ENCODE data around the gene PKN2. TPM values are rescaled to one million over a fixed set of nuclear protein-coding genes. Genes with fewer than 3 reads are reported as not detected.

The PKN2 gene
- total and polyA plus RNA-seq, 2 experiments from 2014 or later = 14.6 to 29.4 TPM

DNA sequence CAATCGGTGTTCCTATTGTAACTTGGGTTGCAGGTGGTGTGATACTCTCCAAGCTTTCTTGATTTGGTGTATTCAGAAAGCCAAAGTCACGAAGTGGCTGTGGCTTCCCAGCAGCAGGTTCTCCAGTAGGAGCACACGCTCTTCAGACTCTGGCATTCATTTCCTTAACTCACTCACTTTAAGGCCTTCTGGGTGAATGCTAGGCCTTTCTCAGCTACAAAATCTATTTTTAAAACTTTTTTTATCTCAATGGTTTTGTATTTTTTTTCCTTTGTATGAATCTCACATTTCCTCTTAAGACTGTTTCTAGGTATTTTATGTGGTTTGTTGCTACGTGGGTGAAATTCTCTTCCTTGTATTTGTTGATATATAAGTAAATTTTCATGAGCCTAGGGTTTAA, 22.9 kb upstream of the PKN2 start (continued):
- TF ChIP-seq ZNF114 (CRISPR knock-in tag; IDR thresholded peaks at IDR 0.05) (no peak), EZH2phosphoT487 (IDR thresholded peaks at IDR 0.05; ENCODE audit: unreplicated experiment) (no peak)
- TF ChIP-seq, protein P1, sequence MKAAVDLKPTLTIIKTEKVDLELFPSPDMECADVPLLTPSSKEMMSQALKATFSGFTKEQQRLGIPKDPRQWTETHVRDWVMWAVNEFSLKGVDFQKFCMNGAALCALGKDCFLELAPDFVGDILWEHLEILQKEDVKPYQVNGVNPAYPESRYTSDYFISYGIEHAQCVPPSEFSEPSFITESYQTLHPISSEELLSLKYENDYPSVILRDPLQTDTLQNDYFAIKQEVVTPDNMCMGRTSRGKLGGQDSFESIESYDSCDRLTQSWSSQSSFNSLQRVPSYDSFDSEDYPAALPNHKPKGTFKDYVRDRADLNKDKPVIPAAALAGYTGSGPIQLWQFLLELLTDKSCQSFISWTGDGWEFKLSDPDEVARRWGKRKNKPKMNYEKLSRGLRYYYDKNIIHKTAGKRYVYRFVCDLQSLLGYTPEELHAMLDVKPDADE (IDR thresholded peaks at IDR 0.05) = no peak

DNA sequence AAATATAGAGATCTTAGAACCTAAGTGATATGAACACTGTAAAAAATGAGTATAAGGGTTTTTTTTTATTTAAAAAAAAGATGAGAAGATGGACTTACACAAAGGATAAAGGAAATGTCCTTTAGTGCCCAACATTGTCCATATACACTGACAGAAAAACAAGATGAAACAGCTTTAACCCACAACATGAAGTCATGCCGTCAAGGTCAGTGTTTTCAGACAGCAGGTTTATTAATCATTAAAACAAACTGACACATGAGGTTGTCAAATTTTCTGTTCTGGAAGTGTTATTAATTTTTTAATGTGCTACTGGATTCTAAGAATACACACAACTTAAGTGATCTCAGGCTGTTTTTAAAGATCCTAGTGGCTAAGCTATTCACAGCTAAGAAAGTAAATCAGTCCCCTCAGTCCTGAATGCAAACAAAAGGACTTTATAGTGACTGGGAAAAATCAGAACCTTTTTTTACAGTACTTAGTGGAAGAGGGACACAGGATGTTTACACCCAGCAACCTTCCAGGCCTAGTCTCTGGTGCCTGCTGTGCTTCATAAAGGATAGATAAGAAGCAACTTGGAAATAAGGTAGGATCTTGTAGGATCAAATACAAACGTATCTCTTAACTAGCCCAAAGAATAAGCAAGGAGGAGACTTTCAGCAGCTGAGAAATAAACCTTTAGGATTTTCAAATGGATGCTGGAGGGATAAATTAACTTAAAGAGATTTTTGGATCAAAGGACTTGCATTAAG, 21.9 kb upstream of the PKN2 start:
- Histone ChIP-seq H3F3A (replicated peaks; ENCODE audit: low read depth) (no peaks in the 10 kb centered on the region), H3K27ac (ENCODE audit: low read depth) (no peak overlapping the region), H3K4me1 (ENCODE audit: insufficient read depth) (peaks cover 5% of the 10 kb centered on the region; the same call in 1 of the 2 replicates), H3K79me2 (replicated peaks; ENCODE audit: insufficient read depth) (no peaks in the 10 kb centered on the region), H3K9me2 (ENCODE audit: insufficient read depth) (no peaks in the 10 kb centered on the region), H3K27me3 (ENCODE audit: insufficient read depth) (no peaks in the 10 kb centered on the region), H3K36me3 (ENCODE audit: insufficient read depth) (no peaks in the 10 kb centered on the region), H3K4me3 (no peak overlapping the region), H4K20me1 (replicated peaks; ENCODE audit: insufficient read depth) (no peaks in the 10 kb centered on the region), H3K4me2 (no peak overlapping the region), H2AFZ (peak overlapping the region; percentile 3; the same call in 1 of the 2 replicates)
- no peak overlapping the region for H3K4me3 Mint-ChIP-seq
- peak; percentile 41 for DNase-seq (ENCODE audit: low spot score)
- peak overlapping the region; percentile 33 for H3K27ac Mint-ChIP-seq
- H3K4me1 Mint-ChIP-seq = peaks cover 19% of the 10 kb centered on the region
- H3K9me3 Mint-ChIP-seq = no peaks in the 10 kb centered on the region
- TF ChIP-seq, protein P2, sequence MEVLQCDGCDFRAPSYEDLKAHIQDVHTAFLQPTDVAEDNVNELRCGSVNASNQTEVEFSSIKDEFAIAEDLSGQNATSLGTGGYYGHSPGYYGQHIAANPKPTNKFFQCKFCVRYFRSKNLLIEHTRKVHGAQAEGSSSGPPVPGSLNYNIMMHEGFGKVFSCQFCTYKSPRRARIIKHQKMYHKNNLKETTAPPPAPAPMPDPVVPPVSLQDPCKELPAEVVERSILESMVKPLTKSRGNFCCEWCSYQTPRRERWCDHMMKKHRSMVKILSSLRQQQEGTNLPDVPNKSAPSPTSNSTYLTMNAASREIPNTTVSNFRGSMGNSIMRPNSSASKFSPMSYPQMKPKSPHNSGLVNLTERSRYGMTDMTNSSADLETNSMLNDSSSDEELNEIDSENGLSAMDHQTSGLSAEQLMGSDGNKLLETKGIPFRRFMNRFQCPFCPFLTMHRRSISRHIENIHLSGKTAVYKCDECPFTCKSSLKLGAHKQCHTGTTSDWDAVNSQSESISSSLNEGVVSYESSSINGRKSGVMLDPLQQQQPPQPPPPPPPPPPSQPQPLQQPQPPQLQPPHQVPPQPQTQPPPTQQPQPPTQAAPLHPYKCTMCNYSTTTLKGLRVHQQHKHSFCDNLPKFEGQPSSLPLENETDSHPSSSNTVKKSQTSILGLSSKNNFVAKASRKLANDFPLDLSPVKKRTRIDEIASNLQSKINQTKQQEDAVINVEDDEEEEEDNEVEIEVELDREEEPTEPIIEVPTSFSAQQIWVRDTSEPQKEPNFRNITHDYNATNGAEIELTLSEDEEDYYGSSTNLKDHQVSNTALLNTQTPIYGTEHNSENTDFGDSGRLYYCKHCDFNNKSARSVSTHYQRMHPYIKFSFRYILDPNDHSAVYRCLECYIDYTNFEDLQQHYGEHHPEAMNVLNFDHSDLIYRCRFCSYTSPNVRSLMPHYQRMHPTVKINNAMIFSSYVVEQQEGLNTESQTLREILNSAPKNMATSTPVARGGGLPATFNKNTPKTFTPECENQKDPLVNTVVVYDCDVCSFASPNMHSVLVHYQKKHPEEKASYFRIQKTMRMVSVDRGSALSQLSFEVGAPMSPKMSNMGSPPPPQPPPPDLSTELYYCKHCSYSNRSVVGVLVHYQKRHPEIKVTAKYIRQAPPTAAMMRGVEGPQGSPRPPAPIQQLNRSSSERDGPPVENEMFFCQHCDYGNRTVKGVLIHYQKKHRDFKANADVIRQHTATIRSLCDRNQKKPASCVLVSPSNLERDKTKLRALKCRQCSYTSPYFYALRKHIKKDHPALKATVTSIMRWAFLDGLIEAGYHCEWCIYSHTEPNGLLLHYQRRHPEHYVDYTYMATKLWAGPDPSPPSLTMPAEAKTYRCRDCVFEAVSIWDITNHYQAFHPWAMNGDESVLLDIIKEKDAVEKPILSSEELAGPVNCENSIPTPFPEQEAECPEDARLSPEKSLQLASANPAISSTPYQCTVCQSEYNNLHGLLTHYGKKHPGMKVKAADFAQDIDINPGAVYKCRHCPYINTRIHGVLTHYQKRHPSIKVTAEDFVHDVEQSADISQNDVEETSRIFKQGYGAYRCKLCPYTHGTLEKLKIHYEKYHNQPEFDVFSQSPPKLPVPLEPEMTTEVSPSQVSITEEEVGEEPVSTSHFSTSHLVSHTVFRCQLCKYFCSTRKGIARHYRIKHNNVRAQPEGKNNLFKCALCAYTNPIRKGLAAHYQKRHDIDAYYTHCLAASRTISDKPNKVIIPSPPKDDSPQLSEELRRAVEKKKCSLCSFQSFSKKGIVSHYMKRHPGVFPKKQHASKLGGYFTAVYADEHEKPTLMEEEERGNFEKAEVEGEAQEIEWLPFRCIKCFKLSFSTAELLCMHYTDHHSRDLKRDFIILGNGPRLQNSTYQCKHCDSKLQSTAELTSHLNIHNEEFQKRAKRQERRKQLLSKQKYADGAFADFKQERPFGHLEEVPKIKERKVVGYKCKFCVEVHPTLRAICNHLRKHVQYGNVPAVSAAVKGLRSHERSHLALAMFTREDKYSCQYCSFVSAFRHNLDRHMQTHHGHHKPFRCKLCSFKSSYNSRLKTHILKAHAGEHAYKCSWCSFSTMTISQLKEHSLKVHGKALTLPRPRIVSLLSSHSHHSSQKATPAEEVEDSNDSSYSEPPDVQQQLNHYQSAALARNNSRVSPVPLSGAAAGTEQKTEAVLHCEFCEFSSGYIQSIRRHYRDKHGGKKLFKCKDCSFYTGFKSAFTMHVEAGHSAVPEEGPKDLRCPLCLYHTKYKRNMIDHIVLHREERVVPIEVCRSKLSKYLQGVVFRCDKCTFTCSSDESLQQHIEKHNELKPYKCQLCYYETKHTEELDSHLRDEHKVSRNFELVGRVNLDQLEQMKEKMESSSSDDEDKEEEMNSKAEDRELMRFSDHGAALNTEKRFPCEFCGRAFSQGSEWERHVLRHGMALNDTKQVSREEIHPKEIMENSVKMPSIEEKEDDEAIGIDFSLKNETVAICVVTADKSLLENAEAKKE (CRISPR knock-in tag; IDR thresholded peaks at IDR 0.05) = no peak
- TF ChIP-seq, protein P3, sequence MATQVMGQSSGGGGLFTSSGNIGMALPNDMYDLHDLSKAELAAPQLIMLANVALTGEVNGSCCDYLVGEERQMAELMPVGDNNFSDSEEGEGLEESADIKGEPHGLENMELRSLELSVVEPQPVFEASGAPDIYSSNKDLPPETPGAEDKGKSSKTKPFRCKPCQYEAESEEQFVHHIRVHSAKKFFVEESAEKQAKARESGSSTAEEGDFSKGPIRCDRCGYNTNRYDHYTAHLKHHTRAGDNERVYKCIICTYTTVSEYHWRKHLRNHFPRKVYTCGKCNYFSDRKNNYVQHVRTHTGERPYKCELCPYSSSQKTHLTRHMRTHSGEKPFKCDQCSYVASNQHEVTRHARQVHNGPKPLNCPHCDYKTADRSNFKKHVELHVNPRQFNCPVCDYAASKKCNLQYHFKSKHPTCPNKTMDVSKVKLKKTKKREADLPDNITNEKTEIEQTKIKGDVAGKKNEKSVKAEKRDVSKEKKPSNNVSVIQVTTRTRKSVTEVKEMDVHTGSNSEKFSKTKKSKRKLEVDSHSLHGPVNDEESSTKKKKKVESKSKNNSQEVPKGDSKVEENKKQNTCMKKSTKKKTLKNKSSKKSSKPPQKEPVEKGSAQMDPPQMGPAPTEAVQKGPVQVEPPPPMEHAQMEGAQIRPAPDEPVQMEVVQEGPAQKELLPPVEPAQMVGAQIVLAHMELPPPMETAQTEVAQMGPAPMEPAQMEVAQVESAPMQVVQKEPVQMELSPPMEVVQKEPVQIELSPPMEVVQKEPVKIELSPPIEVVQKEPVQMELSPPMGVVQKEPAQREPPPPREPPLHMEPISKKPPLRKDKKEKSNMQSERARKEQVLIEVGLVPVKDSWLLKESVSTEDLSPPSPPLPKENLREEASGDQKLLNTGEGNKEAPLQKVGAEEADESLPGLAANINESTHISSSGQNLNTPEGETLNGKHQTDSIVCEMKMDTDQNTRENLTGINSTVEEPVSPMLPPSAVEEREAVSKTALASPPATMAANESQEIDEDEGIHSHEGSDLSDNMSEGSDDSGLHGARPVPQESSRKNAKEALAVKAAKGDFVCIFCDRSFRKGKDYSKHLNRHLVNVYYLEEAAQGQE (IDR thresholded peaks at IDR 0.05; ENCODE audit: unreplicated experiment) = no peak
- no peak for TF ChIP-seq POLR2AphosphoS5 (IDR thresholded peaks at IDR 0.05; ENCODE audit: low read depth)
- TF ChIP-seq ZNF331 (CRISPR knock-in tag; IDR thresholded peaks at IDR 0.05; ENCODE audit: low read depth) = no peak
- no peak for TF ChIP-seq CREB1 (CRISPR knock-in tag; IDR thresholded peaks at IDR 0.05; ENCODE audit: low read depth)
- TF ChIP-seq EZH2 (IDR thresholded peaks at IDR 0.05; ENCODE audit: low read depth, unreplicated experiment) = no peak
- no peak for TF ChIP-seq ZNF114 (CRISPR knock-in tag; IDR thresholded peaks at IDR 0.05)
- TF ChIP-seq EZH2phosphoT487 (IDR thresholded peaks at IDR 0.05; ENCODE audit: unreplicated experiment) = no peak
- TF ChIP-seq, protein P1 (IDR thresholded peaks at IDR 0.05) = no peak
- TF ChIP-seq STAT1 (IDR thresholded peaks at IDR 0.05; ENCODE audit: unreplicated experiment) = no peak
- H3K36me3 Mint-ChIP-seq (ENCODE audit: low read depth) = no peaks in the 10 kb centered on the region
- peak; percentile 71 for ATAC-seq
- H3K27me3 Mint-ChIP-seq (ENCODE audit: insufficient read depth, low read depth, poor library complexity) = no peaks in the 10 kb centered on the region

All from GM23338 (cell line).